ENCODE data around the gene PFKFB2.
A peak's percentile ranks its signal among the peaks of the same experiment; 100 is the strongest.

Gene PFKFB2

DNA sequence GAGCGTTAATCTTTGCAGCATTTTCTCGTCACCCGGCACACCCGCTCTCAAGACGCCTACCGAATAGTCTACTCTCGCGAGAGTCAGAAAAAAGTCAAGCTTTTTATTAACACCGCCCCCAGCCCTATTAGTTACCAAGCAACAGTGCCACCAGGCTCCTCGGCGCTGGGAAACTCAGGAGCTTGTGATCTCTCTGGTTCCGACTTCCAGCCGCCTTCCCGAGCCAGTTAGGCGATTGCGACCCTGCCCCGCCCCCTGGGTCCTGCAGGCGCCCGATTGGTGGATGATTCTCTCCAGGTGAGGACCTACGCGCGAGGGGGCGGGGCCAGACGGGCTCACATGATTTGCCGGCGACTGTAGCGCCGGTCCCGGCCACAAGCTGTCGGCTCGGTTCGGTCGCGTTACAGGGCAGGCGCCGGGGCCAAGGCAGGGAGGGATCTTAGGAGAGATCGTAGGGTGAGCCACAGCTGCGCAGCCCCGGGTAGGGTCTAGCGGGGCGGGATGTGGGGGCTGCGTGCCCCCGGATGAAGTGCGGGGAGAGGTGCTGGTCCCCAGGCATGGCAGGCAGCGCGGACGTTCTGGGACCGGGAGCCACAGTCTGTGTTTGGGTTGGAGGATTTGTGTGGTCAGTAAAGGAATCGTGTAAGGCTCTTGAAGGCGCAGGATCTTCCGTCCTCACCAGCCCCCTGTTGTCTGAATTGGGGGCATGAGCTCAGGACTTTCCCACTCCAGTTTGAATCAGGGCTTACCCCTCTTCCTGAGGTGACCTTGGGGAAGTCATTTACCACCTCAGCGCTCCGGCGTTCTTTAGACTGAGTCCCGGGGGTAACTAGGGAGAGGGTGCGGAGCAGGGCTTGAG is at the start of gene PFKFB2:
Gene PFKFB2 (plus strand): TSS at position 365 of the 859 bp plus-strand sequence. CDS start 1,443 bp downstream, outside the sequence.
- DNase-seq, result peak; percentile 96 to 97
- TF ChIP-seq POLR2A (IDR thresholded peaks at IDR 0.05; ENCODE audit: low read length) (peak; percentile 92), GATA1 (IDR thresholded peaks at IDR 0.05; ENCODE audit: low read depth, low read length) (no peak)

DNA sequence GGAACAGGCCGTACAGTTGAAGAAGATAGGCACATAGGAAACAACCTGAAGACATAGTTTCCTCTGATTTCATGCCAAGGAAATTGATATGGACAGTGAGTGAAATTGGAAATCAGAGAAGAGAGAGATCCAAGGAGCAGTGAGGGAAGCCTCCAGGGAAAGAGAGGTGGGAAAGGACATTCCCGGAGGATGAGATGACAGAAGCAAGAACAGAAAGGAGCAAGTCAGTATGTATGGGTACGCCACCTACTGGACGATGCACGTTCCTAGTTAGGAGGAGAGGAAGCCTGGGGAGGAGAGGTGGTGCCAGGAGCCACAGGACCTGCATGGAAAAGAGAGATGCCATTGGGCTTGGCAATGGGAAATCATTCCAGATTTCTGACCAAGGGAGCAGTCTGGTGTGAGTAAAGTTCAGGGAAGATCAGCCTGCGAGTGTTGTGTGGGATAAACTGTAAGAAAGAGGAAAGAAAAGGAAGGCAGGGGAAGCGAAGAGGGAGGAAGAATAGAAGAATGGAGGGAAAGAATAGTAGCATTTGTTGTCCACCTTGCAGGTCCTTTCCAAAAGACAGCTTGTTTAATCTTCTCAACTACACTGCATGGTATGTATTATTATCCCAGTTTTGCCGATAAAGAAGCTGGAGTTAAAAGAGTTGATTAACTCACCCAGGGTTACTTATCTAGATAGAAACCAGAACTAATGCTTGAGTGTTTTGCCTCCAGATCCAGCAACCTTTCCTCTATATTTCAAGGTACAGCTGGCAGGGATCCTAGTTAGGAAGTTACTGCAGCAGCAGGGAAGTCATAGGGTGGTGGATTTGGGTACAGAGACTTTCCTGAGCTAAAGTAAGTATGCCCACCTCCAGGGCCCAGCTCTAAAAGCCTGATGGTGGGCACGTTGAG is 47.9 kb upstream of the PFKFB2 start:
- TF ChIP-seq POLR2A (IDR thresholded peaks at IDR 0.05; ENCODE audit: low read length), result no peak
- peak; percentile 59 to 77 for DNase-seq

DNA sequence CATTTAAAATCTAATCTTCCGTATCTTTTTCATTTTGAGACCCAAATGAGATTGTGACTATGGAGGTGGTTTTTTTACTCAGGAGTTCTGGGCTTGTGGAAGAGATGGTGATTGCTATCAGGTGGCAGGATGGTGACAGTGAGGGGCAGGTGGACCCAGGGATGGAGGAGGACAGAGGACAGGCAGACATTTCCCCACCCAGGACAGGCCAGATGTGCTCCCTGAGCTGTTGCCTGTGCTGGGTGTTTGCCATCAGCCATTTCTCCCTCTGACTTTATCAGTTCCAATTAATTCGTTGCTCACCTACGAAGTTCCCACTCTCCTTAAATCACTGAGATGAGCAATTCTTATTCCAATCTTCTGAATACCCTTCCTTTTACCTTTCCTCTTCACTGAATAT is 47.0 kb upstream of the PFKFB2 start:
- TF ChIP-seq POLR2A (IDR thresholded peaks at IDR 0.05; ENCODE audit: low read length) (no peak), GATA1 (IDR thresholded peaks at IDR 0.05; ENCODE audit: low read depth, low read length) (no peak)

DNA sequence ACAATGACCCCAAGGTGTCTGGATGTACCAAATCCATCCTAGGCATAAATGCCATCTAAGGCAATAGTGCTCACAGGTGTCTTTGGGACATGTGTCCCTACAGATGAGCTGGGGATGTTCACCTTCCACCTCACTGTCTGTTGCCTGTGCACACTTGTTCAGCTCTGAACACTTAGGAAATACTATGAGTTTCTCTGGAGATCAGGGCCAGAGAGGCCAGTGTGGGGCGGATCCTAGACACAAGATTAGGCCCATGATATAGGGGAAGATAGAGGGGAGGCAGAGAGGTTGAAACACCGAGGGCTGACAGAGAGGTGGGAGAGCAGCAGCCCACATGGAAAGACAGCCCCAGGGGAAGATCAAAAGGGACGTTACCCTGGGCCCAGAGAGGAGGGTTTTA is 46.2 kb upstream of the PFKFB2 start:
- TF ChIP-seq POLR2A (IDR thresholded peaks at IDR 0.05; ENCODE audit: low read length) (no peak), GATA1 (IDR thresholded peaks at IDR 0.05; ENCODE audit: low read depth, low read length) (no peak)

More for the DNA sequence above, 47.0 kb upstream of the PFKFB2 start:
- no peak for DNase-seq

DNA sequence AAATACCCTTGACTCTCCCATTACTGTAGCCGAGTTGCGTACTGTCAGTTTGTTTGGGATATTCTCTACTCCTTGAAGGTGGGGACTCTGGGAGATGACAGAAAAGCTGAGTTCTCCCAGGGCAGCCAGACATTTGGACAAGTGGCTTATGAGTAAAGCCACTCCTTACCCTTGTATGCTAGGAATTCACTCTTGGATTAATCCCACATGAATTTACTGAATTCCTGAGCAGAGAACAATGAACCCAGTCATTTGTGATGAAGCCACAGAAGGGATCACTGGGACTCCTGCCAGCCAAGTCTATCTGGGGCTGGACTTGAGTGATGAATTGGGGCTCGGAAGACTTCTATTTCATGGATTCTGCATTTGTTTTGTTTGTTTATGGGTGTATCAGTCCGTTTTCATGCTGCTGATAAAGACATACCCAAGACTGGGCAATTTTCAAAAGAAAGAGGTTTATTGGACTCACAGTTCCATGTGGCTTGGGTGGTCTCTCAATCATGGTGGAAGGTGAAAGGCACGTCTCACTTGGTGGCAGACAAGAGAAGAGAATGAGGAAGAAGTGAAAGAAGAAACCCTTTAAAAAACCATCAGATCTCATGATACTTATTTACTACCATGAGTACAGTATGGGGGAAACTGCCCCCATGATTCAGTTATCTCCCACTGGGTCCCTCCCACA is 45.6 kb upstream of the PFKFB2 start:
- no peak for DNase-seq
- TF ChIP-seq POLR2A (IDR thresholded peaks at IDR 0.05; ENCODE audit: low read length) (no peak), GATA1 (IDR thresholded peaks at IDR 0.05; ENCODE audit: low read depth, low read length) (no peak)

More for the DNA sequence above, 46.2 kb upstream of the PFKFB2 start:
- DNase-seq, result peak in 1 of 2 experiments; percentile 14

DNA sequence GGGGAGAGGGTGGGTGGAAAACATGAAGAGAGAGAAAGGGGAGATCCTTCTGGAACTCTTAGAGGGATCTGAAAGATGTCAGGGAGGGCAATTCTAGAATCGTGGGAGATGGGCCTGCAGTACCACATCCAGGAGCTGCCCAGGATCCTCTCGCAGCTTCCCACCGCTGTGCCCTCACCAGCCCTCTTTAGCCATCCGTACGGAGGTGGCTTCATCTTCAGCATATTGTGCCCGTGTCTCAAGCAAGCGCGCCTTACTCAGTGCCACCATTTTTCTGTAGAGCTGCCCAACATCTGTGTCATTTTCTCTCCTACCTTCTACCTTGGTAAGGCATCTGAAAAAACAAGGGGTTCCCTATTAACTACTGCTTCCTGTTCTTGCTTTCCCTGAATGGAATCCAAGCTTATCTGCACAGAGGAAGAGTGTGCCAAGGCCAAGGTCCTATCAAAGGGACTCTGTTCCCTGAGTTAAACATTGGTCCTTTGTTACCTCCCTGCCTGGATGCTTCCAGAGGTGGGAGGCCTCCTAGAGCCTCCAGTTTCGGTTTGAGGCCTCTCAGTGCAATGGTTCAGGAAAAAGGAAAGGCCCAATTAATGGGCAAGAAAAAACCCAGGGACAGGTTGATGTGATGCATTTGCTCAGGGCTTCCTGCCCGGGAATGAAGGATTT is 43.8 kb upstream of the PFKFB2 start:
- no peak for DNase-seq
- no peak for TF ChIP-seq POLR2A (IDR thresholded peaks at IDR 0.05; ENCODE audit: low read length)

DNA sequence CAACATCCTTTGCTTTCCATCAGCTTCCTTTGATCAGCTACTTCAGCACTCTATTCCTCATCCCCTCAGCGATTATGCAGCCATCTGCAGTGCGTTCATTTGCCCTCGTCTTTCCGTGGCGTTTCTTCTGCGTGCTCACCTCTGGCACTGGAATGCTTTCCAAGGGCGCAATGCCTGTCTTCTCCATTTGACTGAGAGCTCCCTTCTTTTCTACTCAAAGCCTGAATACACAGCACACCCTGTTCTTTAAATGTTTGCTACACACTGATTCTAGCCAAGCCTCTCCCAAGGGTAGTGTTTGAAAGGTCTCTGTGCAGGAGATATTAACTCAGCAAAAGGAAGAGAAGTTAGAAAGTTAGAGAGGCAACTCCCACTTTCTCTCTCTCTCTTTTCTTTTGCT is 43.1 kb upstream of the PFKFB2 start:
- TF ChIP-seq GATA1 (IDR thresholded peaks at IDR 0.05; ENCODE audit: low read depth, low read length), result no peak
- no peak for TF ChIP-seq POLR2A (IDR thresholded peaks at IDR 0.05; ENCODE audit: low read length)
- no peak for DNase-seq

DNA sequence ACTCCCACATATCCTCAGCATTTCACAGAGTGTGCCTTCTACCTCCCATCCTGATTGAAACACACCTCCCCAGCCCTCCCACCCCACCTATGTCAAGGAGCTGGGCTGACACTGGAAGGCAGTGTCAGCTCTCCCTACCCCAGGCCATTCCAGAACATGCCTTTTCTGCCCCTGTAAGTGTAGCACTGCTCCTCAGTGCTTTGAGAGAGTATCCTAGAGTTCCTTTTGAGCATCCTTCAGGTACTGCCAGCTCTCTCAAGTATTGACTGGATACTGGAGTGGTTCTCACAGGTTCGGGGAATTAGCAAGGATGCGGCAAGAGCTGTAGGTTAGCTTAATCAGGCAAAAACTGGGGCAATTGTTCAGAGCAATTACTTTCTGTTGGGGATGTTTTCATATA is 42.3 kb upstream of the PFKFB2 start:
- DNase-seq, result no peak
- TF ChIP-seq POLR2A (IDR thresholded peaks at IDR 0.05; ENCODE audit: low read length), result no peak
- TF ChIP-seq GATA1 (IDR thresholded peaks at IDR 0.05; ENCODE audit: low read depth, low read length), result no peak

DNA sequence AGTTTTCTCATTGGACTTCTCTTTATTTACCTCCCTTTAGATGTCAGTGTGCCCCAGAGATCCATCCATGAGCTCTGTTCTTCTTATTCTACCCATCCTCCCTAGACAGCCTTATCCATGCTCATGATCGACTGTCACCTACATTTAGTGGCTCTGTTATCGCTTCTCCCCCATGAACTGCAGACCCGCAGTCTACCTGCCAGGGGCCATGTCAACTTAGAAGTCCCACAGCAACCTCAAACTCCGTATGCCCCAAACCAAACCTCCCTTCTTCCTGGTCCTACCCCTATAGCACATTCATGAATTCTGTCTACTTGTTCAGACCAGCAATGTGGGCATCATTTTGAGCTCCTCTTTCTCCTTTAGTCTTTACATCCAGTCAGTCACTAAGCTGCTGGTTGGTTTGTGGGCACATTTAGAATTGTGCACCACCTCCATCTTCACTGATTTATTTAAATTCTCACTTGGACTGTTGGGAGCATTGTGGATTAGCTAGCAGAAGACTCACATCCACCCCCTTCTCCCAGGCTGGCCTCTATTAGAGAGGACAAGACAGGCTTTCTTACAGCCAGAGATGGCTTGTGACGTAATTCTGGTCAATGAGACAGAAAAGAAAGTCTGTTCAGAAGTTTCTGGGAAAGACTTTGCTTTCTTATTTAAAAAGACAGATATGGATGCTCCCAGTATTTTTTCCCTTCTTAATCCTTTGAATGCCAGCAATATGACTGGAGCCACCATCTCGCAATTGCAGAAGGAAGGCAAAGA is 39.6 kb upstream of the PFKFB2 start:
- no peak for TF ChIP-seq POLR2A (IDR thresholded peaks at IDR 0.05; ENCODE audit: low read length)
- no peak for TF ChIP-seq GATA1 (IDR thresholded peaks at IDR 0.05; ENCODE audit: low read depth, low read length)
- no peak for DNase-seq

DNA sequence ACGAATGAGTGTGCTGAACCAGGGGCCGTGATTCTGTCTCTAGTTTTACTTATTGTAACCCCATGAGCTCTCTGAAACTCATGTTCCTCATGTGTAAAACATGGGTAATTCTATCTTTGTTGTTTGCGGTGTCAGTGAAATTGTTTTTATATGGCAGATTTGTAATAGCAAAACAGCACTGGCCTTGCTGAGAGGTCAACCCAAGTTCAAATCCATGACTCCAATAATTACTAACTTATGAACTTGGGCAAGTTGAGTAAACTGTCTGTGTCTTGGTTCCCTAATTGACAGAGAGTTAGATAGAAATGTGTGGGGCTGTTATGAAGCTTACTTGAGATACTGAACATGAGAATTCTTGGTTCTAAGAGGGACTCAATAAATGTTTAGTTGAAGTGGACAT is 38.3 kb upstream of the PFKFB2 start:
- TF ChIP-seq POLR2A (IDR thresholded peaks at IDR 0.05; ENCODE audit: low read length) (no peak), GATA1 (IDR thresholded peaks at IDR 0.05; ENCODE audit: low read depth, low read length) (no peak)
- no peak for DNase-seq

DNA sequence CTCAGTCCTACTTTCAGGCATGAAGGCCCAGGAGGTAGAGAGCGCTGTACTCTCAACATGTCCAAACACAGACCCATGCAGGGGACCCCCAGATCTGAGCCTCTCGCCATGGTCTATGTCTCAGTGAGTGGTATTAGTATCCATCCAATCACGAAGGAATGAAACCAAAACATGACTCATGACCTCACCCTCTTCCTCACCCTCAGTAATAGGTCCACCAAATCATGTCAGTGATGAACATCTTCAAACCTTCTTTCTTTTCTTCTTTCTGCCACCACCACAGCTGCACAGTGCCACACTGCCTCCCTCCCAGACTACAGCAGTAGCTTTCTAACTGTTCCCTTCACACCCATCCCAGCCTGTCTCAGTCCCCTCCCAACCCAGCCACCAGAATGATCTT is 37.3 kb upstream of the PFKFB2 start:
- TF ChIP-seq GATA1 (IDR thresholded peaks at IDR 0.05; ENCODE audit: low read depth, low read length), result no peak
- DNase-seq, result peak in 1 of 2 experiments; percentile 18

DNA sequence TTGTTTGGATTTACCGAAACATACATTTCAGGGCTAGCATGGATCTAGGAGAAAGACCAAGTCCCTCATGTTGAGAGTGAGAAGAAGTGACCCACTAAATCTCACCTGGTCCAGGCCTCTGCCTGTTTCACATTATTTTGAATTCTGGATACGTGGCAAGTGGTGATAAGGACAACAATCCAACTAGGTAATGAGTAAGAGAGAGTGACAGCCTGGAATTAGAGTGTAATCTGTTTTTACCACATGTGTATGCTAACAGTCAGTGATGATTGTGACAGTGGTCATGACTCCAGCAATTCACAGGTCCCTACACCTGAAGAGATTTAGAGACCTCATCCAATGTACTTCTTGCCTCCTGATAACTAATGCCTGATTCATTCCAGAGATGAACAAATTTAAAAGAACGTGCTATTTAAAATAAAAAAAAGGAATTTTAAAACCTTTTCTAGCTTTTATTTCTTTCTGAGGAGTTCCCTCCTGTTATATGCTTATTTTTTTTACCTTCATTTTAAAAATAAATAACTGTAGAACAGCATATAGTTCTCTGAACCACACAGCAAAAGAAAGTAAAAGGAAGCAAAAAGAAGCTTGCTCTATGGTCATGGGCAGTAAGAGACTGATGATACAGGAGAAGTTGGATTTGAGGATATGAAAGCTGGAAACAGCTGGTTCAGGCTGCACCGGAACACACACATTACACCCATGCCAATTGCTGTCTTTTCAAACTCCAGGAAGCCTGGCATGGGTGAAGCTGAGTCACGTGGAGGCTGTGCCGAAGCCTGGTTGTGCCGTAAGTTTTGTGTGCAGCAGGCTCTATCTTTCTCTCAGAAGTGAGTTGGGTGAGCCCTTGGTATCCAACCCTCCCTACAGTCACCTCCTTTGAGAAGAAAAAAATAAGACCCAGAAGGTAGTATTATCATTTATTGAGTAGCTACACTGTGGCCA is 35.2 kb upstream of the PFKFB2 start:
- peak; percentile 63 to 77 for DNase-seq
- TF ChIP-seq GATA1 (IDR thresholded peaks at IDR 0.05; ENCODE audit: low read depth, low read length) (no peak), POLR2A (IDR thresholded peaks at IDR 0.05; ENCODE audit: low read length) (no peak)

Data from erythroblast (primary cell).